B cell (primary cell): ENCODE data around the gene PTPRN2.

Experiments used
- EZH2 ChIP-seq: IDR thresholded peaks from 2 replicates; pipeline ENCODE4 v1.6.1; 2012; ENCODE audit warnings: borderline replicate concordance, low read depth, mild to moderate bottlenecking, moderate library complexity, low read length; ENCODE audit not compliant: insufficient read depth, poor library complexity, severe bottlenecking
- TF ChIP-seq, protein P1 (sequence below): fragments of 200-600 bp; IDR thresholded peaks from one replicate; pipeline ENCODE4 v1.8.0; 2022; ENCODE audit warnings: antibody characterized with exemption, mild to moderate bottlenecking

DNA sequence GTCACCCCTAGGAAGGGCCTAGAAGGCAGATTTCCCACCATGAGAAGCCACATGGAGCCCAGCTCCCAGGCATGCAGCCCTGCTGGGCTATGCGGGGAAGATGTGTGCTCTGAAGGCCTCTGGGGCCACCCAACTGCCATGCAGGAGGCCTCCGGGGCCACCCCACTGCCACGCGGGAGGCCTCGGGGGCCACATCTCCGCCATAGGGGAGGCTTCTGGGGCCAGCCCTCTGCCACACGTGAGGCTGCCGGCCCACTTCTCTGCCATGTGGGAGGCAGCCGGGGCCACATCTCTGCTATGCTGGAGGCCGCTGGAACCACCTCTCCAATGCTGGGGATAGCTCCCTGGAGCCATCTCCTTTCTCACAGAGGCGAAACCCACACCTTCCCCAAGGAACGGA lies 799.0 kb downstream of the PTPRN2 start:
- TF ChIP-seq, protein P1, sequence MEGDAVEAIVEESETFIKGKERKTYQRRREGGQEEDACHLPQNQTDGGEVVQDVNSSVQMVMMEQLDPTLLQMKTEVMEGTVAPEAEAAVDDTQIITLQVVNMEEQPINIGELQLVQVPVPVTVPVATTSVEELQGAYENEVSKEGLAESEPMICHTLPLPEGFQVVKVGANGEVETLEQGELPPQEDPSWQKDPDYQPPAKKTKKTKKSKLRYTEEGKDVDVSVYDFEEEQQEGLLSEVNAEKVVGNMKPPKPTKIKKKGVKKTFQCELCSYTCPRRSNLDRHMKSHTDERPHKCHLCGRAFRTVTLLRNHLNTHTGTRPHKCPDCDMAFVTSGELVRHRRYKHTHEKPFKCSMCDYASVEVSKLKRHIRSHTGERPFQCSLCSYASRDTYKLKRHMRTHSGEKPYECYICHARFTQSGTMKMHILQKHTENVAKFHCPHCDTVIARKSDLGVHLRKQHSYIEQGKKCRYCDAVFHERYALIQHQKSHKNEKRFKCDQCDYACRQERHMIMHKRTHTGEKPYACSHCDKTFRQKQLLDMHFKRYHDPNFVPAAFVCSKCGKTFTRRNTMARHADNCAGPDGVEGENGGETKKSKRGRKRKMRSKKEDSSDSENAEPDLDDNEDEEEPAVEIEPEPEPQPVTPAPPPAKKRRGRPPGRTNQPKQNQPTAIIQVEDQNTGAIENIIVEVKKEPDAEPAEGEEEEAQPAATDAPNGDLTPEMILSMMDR, result no peak
- TF ChIP-seq EZH2, result no peak
